ENCODE data around the gene TMEM270.

- TF ChIP-seq, protein P1, sequence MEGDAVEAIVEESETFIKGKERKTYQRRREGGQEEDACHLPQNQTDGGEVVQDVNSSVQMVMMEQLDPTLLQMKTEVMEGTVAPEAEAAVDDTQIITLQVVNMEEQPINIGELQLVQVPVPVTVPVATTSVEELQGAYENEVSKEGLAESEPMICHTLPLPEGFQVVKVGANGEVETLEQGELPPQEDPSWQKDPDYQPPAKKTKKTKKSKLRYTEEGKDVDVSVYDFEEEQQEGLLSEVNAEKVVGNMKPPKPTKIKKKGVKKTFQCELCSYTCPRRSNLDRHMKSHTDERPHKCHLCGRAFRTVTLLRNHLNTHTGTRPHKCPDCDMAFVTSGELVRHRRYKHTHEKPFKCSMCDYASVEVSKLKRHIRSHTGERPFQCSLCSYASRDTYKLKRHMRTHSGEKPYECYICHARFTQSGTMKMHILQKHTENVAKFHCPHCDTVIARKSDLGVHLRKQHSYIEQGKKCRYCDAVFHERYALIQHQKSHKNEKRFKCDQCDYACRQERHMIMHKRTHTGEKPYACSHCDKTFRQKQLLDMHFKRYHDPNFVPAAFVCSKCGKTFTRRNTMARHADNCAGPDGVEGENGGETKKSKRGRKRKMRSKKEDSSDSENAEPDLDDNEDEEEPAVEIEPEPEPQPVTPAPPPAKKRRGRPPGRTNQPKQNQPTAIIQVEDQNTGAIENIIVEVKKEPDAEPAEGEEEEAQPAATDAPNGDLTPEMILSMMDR (IDR thresholded peaks at IDR 0.05; ENCODE audit: insufficient read depth, low read length, poor library complexity, severe bottlenecking): no peak
- TF ChIP-seq EZH2phosphoT487 (conservative IDR thresholded peaks at IDR 0.05; ENCODE audit: low read length): no peak
Observed at GRCh38 chr7:73850781-73851207, 10.2 kb upstream of the TMEM270 start.
